Ureter (tissue), 1 donor: ENCODE measurements around the gene SUSD6. TPM values are rescaled to one million over a fixed set of nuclear protein-coding genes. Genes with fewer than 3 reads are reported as not detected.
"Not testable (repeated sequence)": the region's sequence is repeated elsewhere in the genome, so short reads cannot be mapped to it uniquely, and the experiment has no call there.

ENCODE experiments used
- DNase-seq: peaks from one replicate; pipeline ENCODE4 v3.0.0-alpha.2; 2020; ENCODE audit warnings: low spot score
- total RNA-seq: library from RNA; stranded (reverse); gene quantifications from one replicate; pipeline ENCODE4 v1.2.4, GENCODE V29; 2023
- donor health status: DM: yes; HTN: yes; CAD: no.

SUSD6 gene
- total RNA-seq, 1 donor from 2014 or later: 41.6 TPM

DNA sequence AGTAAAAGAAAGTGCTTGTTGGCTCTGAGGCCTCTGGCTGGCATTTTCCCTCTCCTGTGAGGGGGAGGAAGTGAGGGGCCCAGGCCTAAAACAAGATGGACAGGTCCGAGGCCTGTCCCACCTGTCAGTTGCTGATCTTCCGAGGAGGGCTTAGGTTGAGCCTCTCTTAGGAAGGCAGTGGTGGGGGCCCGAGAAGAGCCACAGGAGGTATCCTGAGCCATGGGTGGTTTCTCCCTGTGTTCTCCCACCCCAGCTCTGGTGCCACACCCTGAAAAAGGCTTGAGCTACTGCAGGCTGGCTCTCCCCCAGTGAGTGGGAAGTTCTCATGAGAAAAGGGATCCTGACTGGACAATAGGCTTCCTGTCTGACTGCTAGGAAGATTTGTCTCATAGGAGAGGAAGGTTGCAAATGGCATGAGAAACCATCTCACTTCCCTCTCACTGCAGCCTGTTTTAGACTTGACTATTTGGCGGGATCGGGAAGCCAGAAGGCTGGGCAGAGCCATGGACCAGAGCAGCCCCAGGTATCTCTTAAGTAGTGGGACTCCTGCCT lies 83.4 kb downstream of the SUSD6 start:
- no peak for DNase-seq

DNA sequence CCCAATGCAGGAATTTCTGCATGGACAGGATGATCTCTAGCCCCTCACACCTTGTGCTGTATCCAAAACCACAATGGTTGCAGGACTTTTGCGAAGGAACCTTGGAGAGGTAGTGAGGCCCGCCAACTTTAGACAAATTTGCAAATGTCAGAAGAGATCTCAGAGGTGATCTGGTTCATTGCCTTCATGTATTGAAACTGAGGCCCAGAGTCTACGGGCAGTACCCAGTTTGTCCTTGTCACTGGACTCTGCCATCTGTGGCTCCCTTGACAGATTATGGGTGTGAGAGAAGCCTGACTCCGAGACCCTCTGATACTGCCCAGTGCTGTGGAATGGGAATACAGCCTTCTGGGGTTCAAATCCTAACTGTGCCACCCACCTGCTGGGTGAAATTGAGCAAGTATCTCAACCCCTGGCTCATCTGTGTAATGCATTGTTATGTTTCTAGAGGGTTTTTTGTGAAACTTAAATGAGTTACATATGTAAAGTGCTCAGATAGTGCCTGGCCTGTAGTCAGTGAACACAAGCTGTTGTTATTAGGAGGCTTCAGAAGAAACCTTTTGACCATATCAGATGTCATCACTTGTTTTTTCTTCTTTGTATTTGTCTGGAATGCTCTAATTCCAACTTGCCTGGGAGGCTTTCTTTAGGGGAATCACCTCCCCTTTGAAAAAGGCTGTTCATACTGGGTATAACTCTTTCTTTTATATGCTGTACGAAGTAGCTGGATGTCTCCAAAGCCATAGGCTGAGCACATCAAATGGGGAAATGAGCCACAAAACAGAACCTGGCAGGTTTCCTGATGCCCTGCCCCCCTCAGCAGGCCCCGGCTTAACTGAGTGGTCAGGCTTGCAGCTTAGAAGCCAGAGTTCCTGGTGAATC lies 84.2 kb downstream of the SUSD6 start:
- no peak for DNase-seq

DNA sequence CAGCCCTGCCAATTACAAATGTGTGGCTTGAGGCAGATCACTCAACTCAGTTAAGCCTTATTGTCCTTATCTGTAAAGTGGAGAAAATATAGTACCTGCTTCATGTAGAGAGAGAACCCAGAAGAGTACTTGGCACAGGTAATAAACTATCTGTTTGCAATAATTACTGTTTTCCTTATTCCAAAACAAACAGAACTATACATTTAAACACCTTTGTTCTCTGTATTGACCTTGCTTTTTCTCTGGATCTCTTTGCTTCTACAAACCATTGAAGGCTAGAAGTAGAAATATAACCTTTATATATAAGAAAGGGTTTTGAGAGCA lies 84.8 kb downstream of the SUSD6 start:
- DNase-seq: no peak

DNA sequence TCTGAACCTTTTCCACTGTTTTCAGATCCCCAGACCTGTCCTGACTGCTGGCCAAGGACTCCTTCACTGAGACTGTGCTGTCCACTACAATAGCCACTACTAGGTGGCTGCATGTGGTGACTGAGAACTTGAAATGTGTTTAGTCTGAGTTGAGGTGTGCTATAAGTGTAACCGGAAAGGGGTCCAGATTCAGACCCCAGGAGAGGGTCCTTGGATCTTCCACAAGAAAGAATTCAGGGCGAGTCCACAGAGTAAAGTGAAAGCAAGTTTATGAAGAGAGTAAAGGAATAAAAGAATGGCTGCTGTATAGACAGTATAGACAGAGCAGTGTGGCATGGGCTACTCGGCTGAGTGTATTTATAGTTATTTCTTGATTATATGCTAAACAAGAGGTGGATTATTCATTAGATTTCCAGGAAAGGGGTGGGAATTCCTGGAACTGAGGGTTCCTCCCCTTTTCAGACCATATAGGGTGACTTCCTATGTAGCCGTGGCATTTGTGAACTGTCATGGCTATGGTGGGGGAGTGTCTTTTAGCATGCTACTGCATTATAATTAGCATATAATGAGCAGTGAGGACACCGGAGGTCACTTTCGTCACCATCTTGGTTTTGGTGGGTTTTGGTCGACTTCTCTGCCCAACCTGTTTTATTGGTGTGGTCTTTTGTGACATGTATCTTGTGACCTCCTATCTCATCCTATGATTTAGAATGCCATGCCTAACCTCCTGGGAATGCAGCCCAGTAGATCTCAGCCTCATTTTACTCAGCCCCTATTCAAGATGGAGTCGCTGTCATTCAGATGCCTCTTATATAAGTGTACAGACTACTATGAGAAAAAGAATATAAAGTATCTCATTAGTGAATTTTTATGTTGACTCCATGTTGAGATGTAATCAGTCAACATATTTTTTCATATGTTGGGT lies 85.5 kb downstream of the SUSD6 start:
- no peak for DNase-seq

DNA sequence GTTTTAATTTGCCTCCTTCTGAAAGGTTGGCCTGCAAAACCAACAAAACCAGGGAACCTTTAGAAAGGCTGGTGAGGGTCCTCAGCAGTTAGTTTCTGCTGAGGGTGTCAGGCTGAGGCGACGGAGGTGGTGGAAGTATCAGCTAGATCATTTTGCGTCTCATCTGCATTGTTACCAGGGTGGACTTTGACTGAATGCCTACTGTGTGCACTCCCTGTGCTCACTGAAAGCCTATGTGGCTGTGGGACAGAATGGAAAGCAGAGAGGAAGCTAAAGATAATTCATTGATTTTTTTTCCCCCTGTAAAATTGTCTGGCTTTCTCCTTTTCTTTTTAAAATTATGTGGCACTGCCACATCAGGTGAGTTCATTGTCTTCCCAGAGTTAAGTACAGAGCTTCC lies 87.2 kb downstream of the SUSD6 start:
- DNase-seq: no peak

DNA sequence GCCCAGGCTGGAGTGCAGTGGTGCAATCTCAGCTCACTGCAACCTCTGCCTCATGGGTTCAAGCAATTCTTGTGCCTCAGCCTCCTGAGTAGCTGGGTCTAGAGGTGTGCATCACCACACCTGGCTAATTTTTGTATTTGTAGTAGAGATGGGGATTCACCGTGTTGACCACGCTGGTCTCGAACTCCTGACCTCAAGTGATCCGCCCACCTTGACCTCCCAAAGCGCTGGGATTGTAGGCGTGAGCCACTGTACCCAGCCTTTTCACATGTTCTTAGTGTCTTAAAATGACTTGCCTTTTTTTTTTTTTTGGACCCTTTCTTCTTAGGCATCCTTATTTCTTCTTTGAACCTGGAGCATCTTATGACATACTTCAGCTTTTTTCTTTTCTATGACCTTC lies 87.8 kb downstream of the SUSD6 start:
- DNase-seq: not testable (repeated sequence)

DNA sequence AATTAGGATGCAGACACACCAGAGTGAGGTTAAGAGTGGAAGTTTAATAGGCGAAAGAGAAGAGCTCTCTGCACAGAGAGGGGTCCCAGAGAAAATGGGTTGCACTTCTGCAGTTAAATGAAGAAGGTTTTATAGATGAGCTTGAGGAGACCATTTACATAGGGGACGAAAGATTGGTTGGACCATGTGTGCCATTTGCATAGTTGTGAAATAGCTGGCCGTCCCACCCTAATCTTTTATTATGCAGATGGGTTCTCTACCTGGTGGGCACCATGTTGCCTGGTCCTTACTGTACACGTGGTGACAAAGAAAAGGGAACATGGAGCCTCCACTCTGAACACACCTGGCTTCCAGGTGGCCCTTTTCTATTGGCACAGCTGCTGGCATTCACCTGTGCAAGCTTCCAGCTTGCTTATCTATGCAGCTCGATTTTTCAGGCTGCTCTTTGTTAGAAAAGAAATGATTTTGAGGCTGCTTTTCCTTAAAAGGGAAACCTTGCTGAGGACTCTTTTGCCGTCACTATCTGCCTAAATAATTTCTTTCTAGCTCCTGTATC lies 88.4 kb downstream of the SUSD6 start:
- no peak for DNase-seq

DNA sequence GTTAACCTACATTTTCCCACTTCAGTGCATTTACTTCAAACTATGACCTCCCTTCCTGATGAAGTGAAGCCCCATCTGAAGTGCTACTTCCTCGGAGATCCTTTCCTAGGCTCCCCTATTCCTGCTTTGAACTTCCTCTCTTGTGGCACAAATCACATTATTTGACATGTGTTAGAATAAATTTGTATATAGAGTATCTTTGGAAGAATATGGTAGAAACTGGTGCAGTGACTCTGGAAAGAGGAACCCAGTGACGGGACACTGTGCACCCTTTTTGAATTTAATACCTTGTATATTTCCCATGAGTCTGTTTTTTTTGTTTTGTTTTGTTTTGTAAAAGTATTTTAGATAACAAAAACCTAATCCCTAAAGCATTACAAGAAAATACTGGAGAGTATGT lies 89.2 kb downstream of the SUSD6 start:
- DNase-seq: no peak

DNA sequence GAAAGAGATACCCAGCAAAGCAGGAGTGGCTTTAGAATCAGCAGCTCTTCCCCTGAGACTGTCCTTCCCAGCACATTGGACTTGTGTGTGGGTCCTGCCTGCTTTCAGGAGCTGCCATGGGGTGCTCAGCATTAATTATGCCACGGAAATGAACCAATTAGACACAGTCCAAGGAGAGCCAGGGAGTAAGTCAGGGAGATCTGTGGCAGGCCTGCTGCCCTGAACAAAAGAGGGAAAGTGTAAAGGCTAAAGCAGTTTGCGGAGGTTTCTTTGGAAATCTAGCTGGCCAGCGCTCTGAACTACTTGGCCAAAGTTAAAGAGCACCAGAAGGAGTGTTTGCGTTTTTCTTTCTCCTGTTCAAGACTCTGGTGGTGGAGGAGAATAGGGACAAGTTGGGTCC lies 89.9 kb downstream of the SUSD6 start:
- DNase-seq: no peak

DNA sequence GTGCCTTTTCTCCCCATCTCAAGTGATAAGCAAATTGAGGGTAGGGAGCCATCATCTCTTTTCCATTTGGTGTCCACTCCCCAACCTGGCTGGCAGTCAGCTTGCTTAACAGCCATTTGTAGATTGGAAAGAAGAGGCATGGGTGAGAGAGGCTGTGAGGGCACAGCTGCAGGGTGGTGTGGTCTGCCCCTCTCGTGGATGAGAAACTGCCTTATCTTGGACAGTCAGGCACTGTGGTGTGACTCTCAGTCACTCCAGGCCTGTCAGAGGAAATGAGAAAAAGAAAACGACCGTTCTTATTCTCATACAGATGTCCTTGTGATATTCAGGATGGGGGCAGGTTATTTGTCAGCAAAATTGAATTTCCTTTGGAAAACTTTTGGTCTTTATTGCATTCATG lies 90.5 kb downstream of the SUSD6 start:
- no peak for DNase-seq

DNA sequence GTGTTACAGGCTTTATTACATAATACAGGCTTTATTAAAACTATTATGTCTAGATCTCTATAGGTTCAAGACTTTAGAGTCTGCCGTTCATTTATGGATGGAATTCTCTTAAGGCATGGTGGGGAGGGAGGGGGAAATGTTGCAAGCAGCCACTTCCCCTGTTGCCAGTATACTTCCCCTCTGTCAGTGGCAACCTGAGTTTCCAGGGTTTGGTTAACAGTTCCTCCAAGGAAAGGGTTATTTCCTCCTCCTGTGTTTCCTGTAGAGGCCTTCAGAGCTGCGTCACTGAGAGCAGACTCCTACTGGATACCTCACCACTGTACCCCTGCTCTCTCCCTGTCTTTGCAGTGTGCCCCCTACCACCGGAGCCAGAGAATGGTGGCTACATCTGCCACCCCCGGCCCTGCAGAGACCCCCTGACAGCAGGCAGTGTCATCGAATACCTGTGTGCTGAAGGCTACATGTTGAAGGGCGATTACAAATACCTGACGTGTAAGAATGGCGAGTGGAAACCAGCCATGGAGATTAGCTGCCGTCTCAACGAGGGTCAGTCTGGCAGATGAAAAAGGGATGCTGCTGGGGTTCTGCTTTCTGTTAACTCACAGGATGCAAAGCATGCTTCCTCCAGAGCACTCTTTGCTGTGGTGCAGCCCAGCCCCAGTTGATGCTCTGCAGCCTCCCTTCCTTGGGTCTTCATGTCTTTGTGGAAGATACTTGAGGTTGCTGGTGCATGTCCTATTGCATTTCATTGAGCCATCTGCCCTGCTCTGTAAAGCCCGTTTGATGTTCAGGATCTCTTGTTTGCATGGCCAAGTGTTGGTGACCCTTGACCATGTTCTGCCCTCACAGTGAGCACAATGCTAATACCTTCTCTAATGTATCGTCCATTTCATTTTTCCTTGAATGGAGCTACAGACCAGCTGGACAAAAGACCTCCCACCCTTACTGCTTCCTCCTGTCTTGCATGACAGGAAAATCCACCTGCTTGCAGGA lies 91.9 kb downstream of the SUSD6 start:
- DNase-seq: no peak

DNA sequence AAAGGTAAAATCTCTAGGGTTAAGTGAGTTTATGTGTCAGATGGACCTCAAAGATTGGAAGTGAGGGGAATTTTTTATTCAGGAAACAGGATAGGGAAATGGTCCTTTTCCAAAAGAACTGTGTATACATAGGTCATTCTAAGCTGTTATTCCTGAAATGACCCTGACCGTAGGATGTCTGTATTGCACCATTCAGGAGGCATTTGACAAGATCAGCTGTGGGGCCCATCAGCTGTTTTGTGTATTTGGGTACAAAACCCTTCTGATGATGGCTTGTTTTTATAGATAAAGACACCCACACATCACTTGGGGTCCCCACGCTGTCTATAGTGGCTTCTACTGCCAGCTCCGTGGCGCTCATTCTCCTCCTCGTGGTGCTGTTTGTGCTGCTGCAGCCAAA lies 92.9 kb downstream of the SUSD6 start:
- DNase-seq: no peak

DNA sequence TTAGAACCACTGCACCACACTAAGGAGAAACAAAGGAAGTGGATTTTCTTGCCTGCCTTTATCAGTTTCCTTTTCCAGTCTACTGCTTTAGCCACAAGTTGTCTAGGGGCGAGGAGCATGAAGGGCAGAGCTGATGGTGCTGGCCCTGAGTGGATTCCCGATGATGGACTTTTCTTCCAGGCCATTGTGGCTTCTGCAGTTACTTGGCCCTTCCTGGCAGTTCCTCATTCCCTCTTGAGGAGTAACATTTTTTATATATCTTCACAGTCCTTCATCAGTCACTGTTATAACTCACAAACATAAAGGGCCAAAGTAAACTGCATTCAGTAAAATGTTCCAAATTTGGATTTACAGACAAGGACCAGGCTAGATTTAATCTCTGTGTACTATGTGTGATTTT lies 94.3 kb downstream of the SUSD6 start:
- no peak for DNase-seq

DNA sequence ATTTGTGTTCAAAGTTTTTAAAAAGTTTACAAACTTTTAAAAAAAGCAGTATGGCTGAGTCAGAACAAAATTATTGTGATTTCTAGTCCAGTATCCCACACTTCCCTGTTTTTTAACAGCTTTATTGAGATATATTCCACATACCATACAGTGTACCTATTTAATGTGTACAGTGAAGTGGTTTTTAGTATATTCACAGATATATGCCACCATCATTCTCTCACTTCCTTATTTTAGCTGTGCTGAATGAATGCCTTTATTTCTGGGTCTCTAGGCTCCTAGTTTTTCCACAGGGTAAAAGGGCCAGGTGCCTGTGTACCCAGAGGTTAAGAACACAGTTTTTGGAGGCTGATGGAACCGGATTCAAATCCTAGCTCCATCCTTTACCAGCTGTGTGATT lies 96.7 kb downstream of the SUSD6 start:
- no peak for DNase-seq

DNA sequence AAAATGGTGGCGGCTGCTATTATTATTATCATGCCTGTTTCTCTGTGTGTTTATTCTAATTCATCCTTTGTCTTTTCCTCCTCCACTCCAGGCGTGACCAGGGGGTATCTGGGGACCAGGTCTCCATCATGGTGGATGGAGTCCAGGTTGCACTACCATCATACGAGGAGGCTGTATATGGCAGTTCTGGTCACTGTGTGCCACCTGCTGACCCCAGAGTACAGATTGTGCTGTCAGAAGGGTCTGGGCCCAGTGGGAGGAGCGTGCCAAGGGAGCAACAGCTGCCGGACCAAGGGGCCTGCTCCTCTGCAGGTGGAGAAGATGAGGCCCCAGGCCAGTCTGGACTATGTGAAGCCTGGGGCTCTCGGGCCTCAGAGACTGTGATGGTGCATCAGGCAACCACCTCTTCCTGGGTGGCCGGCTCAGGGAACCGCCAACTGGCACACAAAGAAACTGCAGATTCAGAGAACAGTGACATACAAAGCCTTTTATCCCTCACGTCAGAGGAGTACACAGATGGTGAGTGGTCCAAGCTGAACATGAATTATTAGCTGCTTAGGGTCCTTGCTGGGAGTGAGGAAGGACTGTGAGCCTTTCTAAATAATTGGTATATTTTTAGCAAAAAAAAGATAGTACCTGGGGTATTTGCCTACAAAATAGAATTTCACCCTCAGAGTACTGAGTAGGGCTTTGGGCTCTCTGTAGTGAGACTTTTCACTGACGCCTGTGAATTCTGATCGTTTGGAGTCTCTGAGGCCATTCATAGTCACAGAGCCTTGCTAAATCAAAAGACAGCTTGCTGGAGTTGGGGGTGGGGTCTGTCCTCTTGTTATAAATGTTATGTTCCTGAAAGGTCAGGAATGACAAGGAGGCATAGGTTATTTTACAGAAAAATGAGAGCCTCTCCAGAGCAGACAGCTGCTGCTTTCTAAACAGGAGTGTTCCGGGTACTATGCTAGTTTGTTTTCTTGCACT lies 97.5 kb downstream of the SUSD6 start:
- DNase-seq: no peak

DNA sequence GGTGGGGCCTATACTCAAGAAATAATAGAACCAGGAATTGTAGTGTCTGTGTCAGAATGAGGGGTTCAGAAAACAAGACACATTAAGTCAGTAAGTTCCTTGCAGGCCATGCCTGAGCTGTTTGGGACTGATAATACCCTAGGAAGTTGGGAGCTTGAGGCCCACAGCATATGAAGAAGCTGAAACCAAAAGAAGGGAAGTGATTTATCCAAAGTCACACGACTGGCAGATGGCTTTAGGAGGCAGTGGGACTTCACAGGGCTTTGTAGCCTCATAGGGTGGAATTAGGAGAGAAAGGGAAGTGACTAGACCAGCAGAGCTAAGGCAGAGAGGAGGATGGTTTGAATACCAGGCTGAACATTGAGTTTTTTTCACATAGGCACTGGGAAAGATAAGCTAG lies 99.0 kb downstream of the SUSD6 start:
- no peak for DNase-seq

DNA sequence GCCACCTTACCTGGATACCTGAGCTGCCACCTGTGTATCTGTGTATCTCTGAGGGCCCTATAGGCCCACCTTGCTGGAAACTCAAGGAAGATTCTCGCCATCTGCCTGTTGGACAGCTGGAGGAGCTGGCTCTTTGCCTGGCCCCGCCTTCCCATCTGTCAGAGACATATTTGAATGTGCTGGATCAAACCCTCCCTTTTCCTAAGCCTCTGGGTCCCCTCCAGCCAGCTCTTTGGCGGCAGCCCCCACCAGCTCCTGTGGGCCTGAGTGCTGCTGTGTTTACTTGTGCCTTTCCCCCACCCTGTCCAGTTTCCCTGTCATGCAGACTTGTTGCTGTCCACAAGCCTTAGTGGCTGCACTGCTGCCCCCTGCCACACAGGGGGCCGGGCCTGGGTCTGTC lies 99.7 kb downstream of the SUSD6 start:
- DNase-seq: no peak

DNA sequence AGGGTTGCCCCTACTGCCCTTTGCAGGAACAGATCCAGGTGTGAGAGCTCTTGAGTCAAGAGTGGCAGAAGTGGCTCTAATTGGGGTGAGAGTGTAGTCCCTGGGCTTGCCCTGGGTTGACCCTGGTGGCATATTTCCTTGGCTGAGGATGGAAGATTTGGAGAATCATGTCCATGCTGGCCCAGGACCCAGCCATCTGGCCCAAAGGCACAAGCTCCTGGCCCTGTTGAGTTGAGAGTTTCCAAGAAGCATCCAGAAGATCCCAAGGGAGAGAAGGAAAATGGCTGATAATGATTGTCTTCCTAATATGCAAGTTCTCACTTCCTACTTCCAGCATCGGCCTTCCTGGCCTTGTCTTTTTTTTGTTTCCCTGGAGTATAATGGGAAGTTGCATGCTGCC lies 100.1 kb downstream of the SUSD6 start:
- no peak for DNase-seq

DNA sequence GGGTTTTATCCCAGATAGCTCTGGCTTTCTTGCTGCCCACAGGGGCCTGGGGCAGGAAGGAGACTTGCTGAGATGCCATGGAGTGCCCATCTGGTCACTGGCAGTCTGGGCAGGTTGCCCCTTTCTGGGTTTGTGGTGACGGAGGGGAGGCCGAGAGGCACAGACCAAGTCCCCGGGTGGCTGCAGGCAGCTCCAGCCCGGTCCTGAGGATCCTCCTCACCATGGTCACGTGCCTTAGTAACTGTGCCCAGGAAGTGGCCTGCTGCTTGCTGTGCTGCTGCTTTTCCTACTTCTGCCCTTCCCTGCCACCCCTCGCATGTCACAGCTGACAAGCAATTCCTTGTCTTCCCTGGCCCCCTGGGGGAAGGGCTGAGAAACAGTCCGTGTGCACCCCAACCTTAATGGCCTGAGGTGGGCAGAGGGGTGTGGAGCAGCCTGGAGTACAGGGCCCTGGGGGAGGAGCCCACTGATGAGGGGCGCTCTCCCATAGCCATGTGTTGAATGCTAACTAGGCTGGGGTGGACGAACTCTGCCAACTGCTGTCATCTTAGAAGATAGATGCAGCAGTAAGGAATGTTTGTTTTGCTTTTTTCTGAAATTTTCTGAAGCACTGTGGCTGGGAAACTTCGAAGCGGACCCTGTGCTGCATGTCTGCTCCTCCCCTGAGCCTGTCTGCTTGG lies 100.6 kb downstream of the SUSD6 start:
- no peak for DNase-seq
